SK-N-SH treated with all-trans-retinoic acid at 6 μM for 48 hours (cell line): Measurements from ENCODE around the gene IL4R.

Experiments
- ARNTL ChIP-seq: fragments of 450-650 bp; formaldehyde crosslinking; IDR thresholded peaks from 2 replicates; pipeline ENCODE4 v1.5.0; 2020; ENCODE audit warnings: low read depth, mild to moderate bottlenecking, moderate library complexity, borderline replicate concordance
- BACH2 ChIP-seq: fragments of 250-450 bp; sonication (Bioruptor Pico); IDR thresholded peaks from 2 replicates; pipeline ENCODE4 v1.9.0; 2021; ENCODE audit warnings: mild to moderate bottlenecking, borderline replicate concordance
- GLIS3 ChIP-seq: fragments of 250-450 bp; sonication (Bioruptor Pico); IDR thresholded peaks from 2 replicates; pipeline ENCODE4 v1.5.0; 2020; ENCODE audit warnings: mild to moderate bottlenecking, moderate library complexity
- OSR1 ChIP-seq: fragments of 250-450 bp; sonication (Bioruptor Pico); IDR thresholded peaks from 2 replicates; pipeline ENCODE4 v1.8.0; 2022; ENCODE audit warnings: moderate library complexity, mild to moderate bottlenecking, inconsistent platforms
- TCF4 ChIP-seq: fragments of 250-450 bp; sonication (Bioruptor Pico); IDR thresholded peaks from 2 replicates; pipeline ENCODE4 v1.8.0; 2021; ENCODE audit warnings: mild to moderate bottlenecking, moderate library complexity, borderline replicate concordance
- ZC3H10 ChIP-seq: fragments of 250-450 bp; sonication (Bioruptor Pico); IDR thresholded peaks from 2 replicates; pipeline ENCODE4 v1.5.1; 2021; ENCODE audit warnings: mild to moderate bottlenecking, moderate library complexity
- ZNF565 ChIP-seq: fragments of 450-650 bp; formaldehyde crosslinking; conservative IDR thresholded peaks from 2 replicates; pipeline ENCODE4 v1.5.0; 2020; ENCODE audit warnings: low read depth, mild to moderate bottlenecking, moderate library complexity
- ZNF8 ChIP-seq: fragments of 450-650 bp; formaldehyde crosslinking; IDR thresholded peaks from 2 replicates; pipeline ENCODE4 v1.5.0; 2020; ENCODE audit warnings: mild to moderate bottlenecking, moderate library complexity
- TF ChIP-seq, protein P1 (sequence below): fragments of 250-450 bp; sonication (Bioruptor Pico); IDR thresholded peaks from 2 replicates; pipeline ENCODE4 v1.8.0; 2020; ENCODE audit warnings: mild to moderate bottlenecking, moderate library complexity, borderline replicate concordance
- TF ChIP-seq, protein P2 (sequence below): fragments of 250-450 bp; sonication (Bioruptor Pico); IDR thresholded peaks from 2 replicates; pipeline ENCODE4 v1.5.1; 2020; ENCODE audit warnings: low read depth, mild to moderate bottlenecking, moderate library complexity
- TF ChIP-seq, protein P3 (sequence below): fragments of 250-450 bp; sonication (Bioruptor Pico); IDR thresholded peaks from 2 replicates; pipeline ENCODE4 v1.5.1; 2021; ENCODE audit warnings: mild to moderate bottlenecking, moderate library complexity

DNA sequence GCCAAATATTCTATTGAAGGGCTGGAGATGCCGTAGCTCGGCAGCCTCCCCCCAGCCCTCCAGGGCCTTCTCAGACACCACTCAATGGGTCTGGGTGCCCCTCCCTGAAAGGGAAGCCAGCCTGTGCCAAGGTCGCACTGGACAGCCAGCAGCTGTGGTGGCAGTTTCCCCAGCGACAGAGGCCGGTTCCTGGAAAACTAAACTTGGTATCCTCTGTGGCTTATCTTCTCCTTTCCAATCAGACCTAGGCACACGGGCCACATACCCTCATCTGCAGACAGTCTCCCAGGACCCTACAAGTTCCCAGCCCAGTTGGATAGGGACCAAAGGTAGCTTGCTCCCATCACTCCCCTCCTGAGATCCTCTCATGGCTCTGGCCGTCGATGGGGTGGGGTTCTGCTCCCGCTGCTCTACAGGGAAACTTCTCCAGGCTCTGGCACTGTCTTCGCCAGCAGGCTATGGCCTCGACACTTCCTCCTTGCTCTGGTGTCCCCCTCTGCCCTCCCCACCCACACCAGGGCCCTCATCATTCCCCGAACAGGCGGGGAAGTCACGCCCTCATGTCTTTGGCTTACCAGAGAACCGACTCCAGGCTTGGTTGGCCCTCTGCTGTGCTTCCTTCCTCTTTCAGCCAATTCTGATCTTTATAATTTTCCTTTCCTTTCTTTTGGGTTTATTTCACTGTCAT, 69.9 kb downstream of the IL4R start:
- TF ChIP-seq TCF4 (CRISPR knock-in tag) (no peak), OSR1 (CRISPR knock-in tag) (no peak), ZNF565 (CRISPR knock-in tag) (no peak), GLIS3 (CRISPR knock-in tag) (no peak), ZNF8 (no peak), ZC3H10 (CRISPR knock-in tag) (no peak), BACH2 (CRISPR knock-in tag) (no peak), ARNTL (CRISPR knock-in tag) (no peak)
- TF ChIP-seq, protein P1, sequence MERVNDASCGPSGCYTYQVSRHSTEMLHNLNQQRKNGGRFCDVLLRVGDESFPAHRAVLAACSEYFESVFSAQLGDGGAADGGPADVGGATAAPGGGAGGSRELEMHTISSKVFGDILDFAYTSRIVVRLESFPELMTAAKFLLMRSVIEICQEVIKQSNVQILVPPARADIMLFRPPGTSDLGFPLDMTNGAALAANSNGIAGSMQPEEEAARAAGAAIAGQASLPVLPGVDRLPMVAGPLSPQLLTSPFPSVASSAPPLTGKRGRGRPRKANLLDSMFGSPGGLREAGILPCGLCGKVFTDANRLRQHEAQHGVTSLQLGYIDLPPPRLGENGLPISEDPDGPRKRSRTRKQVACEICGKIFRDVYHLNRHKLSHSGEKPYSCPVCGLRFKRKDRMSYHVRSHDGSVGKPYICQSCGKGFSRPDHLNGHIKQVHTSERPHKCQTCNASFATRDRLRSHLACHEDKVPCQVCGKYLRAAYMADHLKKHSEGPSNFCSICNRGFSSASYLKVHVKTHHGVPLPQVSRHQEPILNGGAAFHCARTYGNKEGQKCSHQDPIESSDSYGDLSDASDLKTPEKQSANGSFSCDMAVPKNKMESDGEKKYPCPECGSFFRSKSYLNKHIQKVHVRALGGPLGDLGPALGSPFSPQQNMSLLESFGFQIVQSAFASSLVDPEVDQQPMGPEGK (CRISPR knock-in tag), result no peak
- TF ChIP-seq, protein P2, sequence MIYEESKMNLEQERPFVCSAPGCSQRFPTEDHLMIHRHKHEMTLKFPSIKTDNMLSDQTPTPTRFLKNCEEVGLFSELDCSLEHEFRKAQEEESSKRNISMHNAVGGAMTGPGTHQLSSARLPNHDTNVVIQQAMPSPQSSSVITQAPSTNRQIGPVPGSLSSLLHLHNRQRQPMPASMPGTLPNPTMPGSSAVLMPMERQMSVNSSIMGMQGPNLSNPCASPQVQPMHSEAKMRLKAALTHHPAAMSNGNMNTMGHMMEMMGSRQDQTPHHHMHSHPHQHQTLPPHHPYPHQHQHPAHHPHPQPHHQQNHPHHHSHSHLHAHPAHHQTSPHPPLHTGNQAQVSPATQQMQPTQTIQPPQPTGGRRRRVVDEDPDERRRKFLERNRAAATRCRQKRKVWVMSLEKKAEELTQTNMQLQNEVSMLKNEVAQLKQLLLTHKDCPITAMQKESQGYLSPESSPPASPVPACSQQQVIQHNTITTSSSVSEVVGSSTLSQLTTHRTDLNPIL (CRISPR knock-in tag), result no peak
- TF ChIP-seq, protein P3, sequence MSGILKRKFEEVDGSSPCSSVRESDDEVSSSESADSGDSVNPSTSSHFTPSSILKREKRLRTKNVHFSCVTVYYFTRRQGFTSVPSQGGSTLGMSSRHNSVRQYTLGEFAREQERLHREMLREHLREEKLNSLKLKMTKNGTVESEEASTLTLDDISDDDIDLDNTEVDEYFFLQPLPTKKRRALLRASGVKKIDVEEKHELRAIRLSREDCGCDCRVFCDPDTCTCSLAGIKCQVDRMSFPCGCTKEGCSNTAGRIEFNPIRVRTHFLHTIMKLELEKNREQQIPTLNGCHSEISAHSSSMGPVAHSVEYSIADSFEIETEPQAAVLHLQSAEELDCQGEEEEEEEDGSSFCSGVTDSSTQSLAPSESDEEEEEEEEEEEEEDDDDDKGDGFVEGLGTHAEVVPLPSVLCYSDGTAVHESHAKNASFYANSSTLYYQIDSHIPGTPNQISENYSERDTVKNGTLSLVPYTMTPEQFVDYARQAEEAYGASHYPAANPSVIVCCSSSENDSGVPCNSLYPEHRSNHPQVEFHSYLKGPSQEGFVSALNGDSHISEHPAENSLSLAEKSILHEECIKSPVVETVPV, result no peak
